CD4-positive, alpha-beta T cell treated with Interleukin-6 for 4 hours (primary cell): ENCODE data around the gene PRSS33.

Experiments
- DNase-seq: peaks from one replicate; pipeline ENCODE4 v3.0.0-alpha.2; 2020; ENCODE audit warnings: mixed read lengths

The PRSS33 gene

GRCh38 chr16:2787406-2787805 is at the start of gene PRSS33:
Gene PRSS33, minus strand, starts transcription at chr16:2787560. Its CDS starts 1,013 bp downstream, at chr16:2786547.
- no peak for DNase-seq

GRCh38 chr16:2836646-2837508 is 49.5 kb upstream of the PRSS33 start:
- no peak for DNase-seq

GRCh38 chr16:2835638-2836493 is 48.5 kb upstream of the PRSS33 start:
- DNase-seq = no peak

GRCh38 chr16:2834968-2835367 is 47.6 kb upstream of the PRSS33 start:
- no peak for DNase-seq

- no peak for DNase-seq
Observed at GRCh38 chr16:2833776-2834175, 46.4 kb upstream of the PRSS33 start.

GRCh38 chr16:2831203-2831602 is 43.8 kb upstream of the PRSS33 start:
- DNase-seq = no peak

GRCh38 chr16:2830355-2830695 is 43.0 kb upstream of the PRSS33 start:
- DNase-seq = no peak

GRCh38 chr16:2829501-2830354 is 42.4 kb upstream of the PRSS33 start, which contains the start of gene ZG16B:
Gene ZG16B, plus strand, starts transcription at chr16:2830303. Its CDS starts 139 bp downstream, at chr16:2830442.
- DNase-seq = no peak

- no peak for DNase-seq
Observed at GRCh38 chr16:2828876-2829430, 41.6 kb upstream of the PRSS33 start.

GRCh38 chr16:2828521-2828840 is 41.1 kb upstream of the PRSS33 start:
- no peak for DNase-seq

- no peak for DNase-seq
Observed at GRCh38 chr16:2827831-2828520, 40.6 kb upstream of the PRSS33 start.

- no peak for DNase-seq
Observed at GRCh38 chr16:2827374-2827791, 40.0 kb upstream of the PRSS33 start.

- no peak for DNase-seq
Observed at GRCh38 chr16:2826591-2827373, 39.4 kb upstream of the PRSS33 start.

- DNase-seq = no peak
Observed at GRCh38 chr16:2825906-2826305, 38.5 kb upstream of the PRSS33 start.

GRCh38 chr16:2825049-2825742 is 37.8 kb upstream of the PRSS33 start:
- DNase-seq = no peak

GRCh38 chr16:2824626-2825025 is 37.3 kb upstream of the PRSS33 start:
- no peak for DNase-seq

GRCh38 chr16:2822496-2822895 is 35.1 kb upstream of the PRSS33 start:
- no peak for DNase-seq

- no peak for DNase-seq
Observed at GRCh38 chr16:2822158-2822495, 34.8 kb upstream of the PRSS33 start.

GRCh38 chr16:2821487-2822157 is 34.3 kb upstream of the PRSS33 start:
- no peak for DNase-seq

GRCh38 chr16:2820836-2821486 is 33.6 kb upstream of the PRSS33 start:
- DNase-seq = no peak
